Endothelial cell (in vitro differentiated cells): Measurements from ENCODE around the gene DPYD. TPM values are rescaled to one million over a fixed set of nuclear protein-coding genes. Genes with fewer than 3 reads are reported as not detected.
"Not testable (repeated sequence)": the region's sequence is repeated elsewhere in the genome, so short reads cannot be mapped to it uniquely, and the experiment has no call there.

ENCODE experiments used
- DNase-seq: peaks from one replicate; pipeline ENCODE4 v3.0.0; 2021; ENCODE audit warnings: low spot score
- H3K27ac Mint-ChIP-seq: one replicate; pipeline ENCODE4 v1.8.0; 2021; ENCODE audit warnings: mixed read lengths, inconsistent platforms; ENCODE audit not compliant: unreplicated experiment
- H3K27me3 Mint-ChIP-seq: one replicate; pipeline ENCODE4 v1.8.0; 2021; ENCODE audit warnings: mild to moderate bottlenecking, moderate library complexity, mixed read lengths, inconsistent platforms; ENCODE audit not compliant: unreplicated experiment
- H3K36me3 Mint-ChIP-seq: one replicate; pipeline ENCODE4 v1.8.0; 2021; ENCODE audit warnings: mild to moderate bottlenecking, low read depth, mixed read lengths, inconsistent platforms; ENCODE audit not compliant: unreplicated experiment
- H3K4me1 Mint-ChIP-seq: one replicate; pipeline ENCODE4 v1.8.0; 2021; ENCODE audit warnings: mild to moderate bottlenecking, mixed read lengths, inconsistent platforms; ENCODE audit not compliant: unreplicated experiment
- H3K4me3 Mint-ChIP-seq: one replicate; pipeline ENCODE4 v1.8.0; 2021; ENCODE audit warnings: mild to moderate bottlenecking, mixed read lengths, inconsistent platforms; ENCODE audit not compliant: unreplicated experiment
- H3K9me3 Mint-ChIP-seq: one replicate; pipeline ENCODE4 v1.8.0; 2021; ENCODE audit warnings: mixed read lengths, inconsistent platforms; ENCODE audit not compliant: unreplicated experiment
- CTCF ChIP-seq: fragments of 200-600 bp; sonication (generic); IDR thresholded peaks from one replicate; pipeline ENCODE4 v1.5.0; 2021; ENCODE audit warnings: antibody characterized with exemption; ENCODE audit not compliant: unreplicated experiment
- total RNA-seq: library from RNA; stranded (reverse); fragmentation: NEBNext Ultra II Directional; extraction: Animal tissue kit (Norgen Biotek cat#: 25700); gene quantifications from one replicate; pipeline ENCODE4 v1.2.1, GENCODE V29; 2021; ENCODE audit not compliant: unreplicated experiment

DPYD gene
- total RNA-seq, 1 donor from 2014 or later: 3.4 TPM

GRCh38 chr1:97352936-97353382, 567.9 kb downstream of the DPYD start:
- no peaks in the 10 kb centered on the region for H3K9me3 Mint-ChIP-seq
- no peak for TF ChIP-seq CTCF
- no peaks in the 10 kb centered on the region for H3K27me3 Mint-ChIP-seq
- DNase-seq: no peak
- peaks cover 39% of the 10 kb centered on the region for H3K4me1 Mint-ChIP-seq
- H3K4me3 Mint-ChIP-seq: no peak overlapping the region
- H3K27ac Mint-ChIP-seq: peak overlapping the region; percentile 88
- no peaks in the 10 kb centered on the region for H3K36me3 Mint-ChIP-seq

GRCh38 chr1:97351846-97352245, 569.0 kb downstream of the DPYD start:
- H3K27ac Mint-ChIP-seq: peak overlapping the region; percentile 64
- no peaks in the 10 kb centered on the region for H3K9me3 Mint-ChIP-seq
- no peaks in the 10 kb centered on the region for H3K36me3 Mint-ChIP-seq
- TF ChIP-seq CTCF: no peak
- no peak for DNase-seq
- no peaks in the 10 kb centered on the region for H3K27me3 Mint-ChIP-seq
- peaks cover 46% of the 10 kb centered on the region for H3K4me1 Mint-ChIP-seq
- no peak overlapping the region for H3K4me3 Mint-ChIP-seq

- Mint-ChIP-seq H3K27ac (peak overlapping the region; percentile 54), H3K4me3 (no peak overlapping the region), H3K9me3 (no peaks in the 10 kb centered on the region), H3K4me1 (peaks cover 46% of the 10 kb centered on the region), H3K36me3 (no peaks in the 10 kb centered on the region), H3K27me3 (no peaks in the 10 kb centered on the region)
- no peak for TF ChIP-seq CTCF
- no peak for DNase-seq
Measured at GRCh38 chr1:97350662-97351061, 570.2 kb downstream of the DPYD start.

GRCh38 chr1:97350241-97350640, 570.6 kb downstream of the DPYD start:
- H3K27ac Mint-ChIP-seq: peak overlapping the region; percentile 97
- H3K36me3 Mint-ChIP-seq: no peaks in the 10 kb centered on the region
- no peak for TF ChIP-seq CTCF
- H3K27me3 Mint-ChIP-seq: no peaks in the 10 kb centered on the region
- H3K4me3 Mint-ChIP-seq: no peak overlapping the region
- DNase-seq: no peak
- H3K4me1 Mint-ChIP-seq: peaks cover 46% of the 10 kb centered on the region
- no peaks in the 10 kb centered on the region for H3K9me3 Mint-ChIP-seq

GRCh38 chr1:97349794-97350193, 571.0 kb downstream of the DPYD start:
- H3K36me3 Mint-ChIP-seq, H3K4me3 Mint-ChIP-seq, H3K9me3 Mint-ChIP-seq, DNase-seq, H3K27me3 Mint-ChIP-seq: not testable (repeated sequence)
- peak overlapping the region; percentile 97 for H3K27ac Mint-ChIP-seq
- H3K4me1 Mint-ChIP-seq: peaks cover 46% of the 10 kb centered on the region
